ENCODE results near the gene GPC5.

Gene GPC5

GRCh38 chr13:92612892-92613291, 1214.5 kb downstream of the GPC5 start:
- H3K4me3 ChIP-seq (ENCODE audit: low read length): no peak overlapping the region
- H3K4me1 ChIP-seq (ENCODE audit: control insufficient read depth, insufficient read depth, low read length): no peaks in the 10 kb centered on the region
- no peak for DNase-seq (ENCODE audit: low read depth)
- H3K9ac ChIP-seq (ENCODE audit: low read length): no peak overlapping the region
- H3K36me3 ChIP-seq (ENCODE audit: control insufficient read depth, insufficient read depth, low read length, severe bottlenecking): no peaks in the 10 kb centered on the region
- H3K9me3 ChIP-seq (ENCODE audit: control insufficient read depth, low read length): no peaks in the 10 kb centered on the region
- no peaks in the 10 kb centered on the region for H3K27me3 ChIP-seq (replicated peaks; ENCODE audit: control insufficient read depth, insufficient read depth, low read length)

- no peak overlapping the region for H3K9ac ChIP-seq (ENCODE audit: low read length)
- DNase-seq (ENCODE audit: low read depth): no peak
Measured at GRCh38 chr13:92613921-92614320, 1215.5 kb downstream of the GPC5 start.

DNA sequence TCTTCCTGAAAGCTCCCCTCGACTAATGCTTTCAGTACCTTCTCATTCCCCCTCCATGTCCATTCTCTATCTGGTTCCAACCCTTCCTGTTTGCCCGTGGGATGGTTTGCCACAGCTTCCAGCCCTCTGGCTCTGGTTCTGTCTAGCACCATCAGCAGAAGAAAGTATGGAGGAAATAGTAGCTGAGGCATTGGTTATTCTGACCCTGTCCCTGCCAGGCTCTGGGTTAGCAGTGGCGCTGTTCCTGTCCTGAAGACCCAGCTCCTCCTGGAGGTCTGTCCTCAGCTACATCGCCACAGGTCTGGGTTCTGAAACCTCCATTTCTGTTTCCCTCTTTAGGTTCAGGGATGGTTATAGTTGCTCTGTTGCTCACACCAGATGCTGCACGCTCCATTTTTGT, 1223.6 kb downstream of the GPC5 start:
- no peaks in the 10 kb centered on the region for H3K9me3 ChIP-seq (ENCODE audit: control insufficient read depth, low read length)
- no peaks in the 10 kb centered on the region for H3K27me3 ChIP-seq (replicated peaks; ENCODE audit: control insufficient read depth, insufficient read depth, low read length)
- H3K36me3 ChIP-seq (ENCODE audit: control insufficient read depth, insufficient read depth, low read length, severe bottlenecking): no peaks in the 10 kb centered on the region
- H3K4me3 ChIP-seq (ENCODE audit: low read length): no peak overlapping the region
- H3K4me1 ChIP-seq (ENCODE audit: control insufficient read depth, insufficient read depth, low read length): no peaks in the 10 kb centered on the region
- H3K9ac ChIP-seq (ENCODE audit: low read length): no peak overlapping the region
- no peak for DNase-seq (ENCODE audit: low read depth)

More at GRCh38 chr13:92613921-92614320, 1215.5 kb downstream of the GPC5 start:
- Histone ChIP-seq H3K27me3 (replicated peaks; ENCODE audit: control insufficient read depth, insufficient read depth, low read length) (no peaks in the 10 kb centered on the region), H3K4me3 (ENCODE audit: low read length) (no peak overlapping the region), H3K4me1 (ENCODE audit: control insufficient read depth, insufficient read depth, low read length) (no peaks in the 10 kb centered on the region), H3K9me3 (ENCODE audit: control insufficient read depth, low read length) (no peaks in the 10 kb centered on the region), H3K36me3 (ENCODE audit: control insufficient read depth, insufficient read depth, low read length, severe bottlenecking) (no peaks in the 10 kb centered on the region)

- H3K4me1 ChIP-seq (ENCODE audit: control insufficient read depth, insufficient read depth, low read length): no peaks in the 10 kb centered on the region
- H3K9ac ChIP-seq (ENCODE audit: low read length): no peak overlapping the region
- no peak overlapping the region for H3K4me3 ChIP-seq (ENCODE audit: low read length)
- no peaks in the 10 kb centered on the region for H3K36me3 ChIP-seq (ENCODE audit: control insufficient read depth, insufficient read depth, low read length, severe bottlenecking)
- no peaks in the 10 kb centered on the region for H3K27me3 ChIP-seq (replicated peaks; ENCODE audit: control insufficient read depth, insufficient read depth, low read length)
- no peak for DNase-seq (ENCODE audit: low read depth)
- no peaks in the 10 kb centered on the region for H3K9me3 ChIP-seq (ENCODE audit: control insufficient read depth, low read length)
Measured at GRCh38 chr13:92622905-92623304, 1224.5 kb downstream of the GPC5 start.

DNA sequence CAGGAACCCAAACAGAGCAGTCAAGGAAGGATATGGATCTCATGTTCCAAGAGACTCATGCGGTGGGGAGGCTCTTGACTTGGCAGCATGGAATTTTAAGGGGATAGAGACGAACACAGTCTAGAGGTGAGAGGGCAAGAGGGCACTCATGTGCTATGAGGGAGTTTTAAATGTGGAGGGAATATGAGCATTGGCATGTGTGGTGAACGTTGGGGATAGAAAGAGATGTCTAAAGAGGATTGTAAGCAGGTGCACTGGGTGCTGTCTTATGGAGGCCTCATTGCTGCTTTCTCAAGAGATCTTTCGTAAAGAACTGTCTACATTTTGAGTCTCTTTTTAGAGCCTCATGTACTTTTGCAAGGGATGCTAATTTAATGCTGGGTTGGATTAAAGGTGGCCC, 1227.9 kb downstream of the GPC5 start:
- H3K4me1 ChIP-seq (ENCODE audit: control insufficient read depth, insufficient read depth, low read length): no peaks in the 10 kb centered on the region
- no peaks in the 10 kb centered on the region for H3K27me3 ChIP-seq (replicated peaks; ENCODE audit: control insufficient read depth, insufficient read depth, low read length)
- H3K4me3 ChIP-seq (ENCODE audit: low read length): no peak overlapping the region
- H3K36me3 ChIP-seq (ENCODE audit: control insufficient read depth, insufficient read depth, low read length, severe bottlenecking): no peaks in the 10 kb centered on the region
- H3K9me3 ChIP-seq (ENCODE audit: control insufficient read depth, low read length): no peaks in the 10 kb centered on the region
- DNase-seq (ENCODE audit: low read depth): no peak
- no peak overlapping the region for H3K9ac ChIP-seq (ENCODE audit: low read length)

DNA sequence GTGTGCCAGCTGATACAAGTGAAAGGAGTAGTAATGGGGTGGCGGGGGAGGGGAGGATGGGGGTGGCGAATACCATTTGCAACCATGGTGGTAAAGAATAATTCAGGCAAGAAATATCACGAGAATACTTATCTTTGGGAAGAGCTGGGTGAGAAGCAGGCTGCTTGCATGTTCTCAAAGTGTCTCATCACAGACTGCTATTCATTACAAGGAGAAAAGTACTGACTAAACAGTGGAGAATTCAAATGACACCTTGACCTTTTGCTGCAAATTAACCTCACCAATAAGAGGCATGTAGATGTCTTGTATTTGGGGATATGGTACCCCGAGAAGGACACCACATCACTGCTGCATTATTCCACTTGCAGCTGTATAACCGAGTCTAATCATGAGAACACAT, 1242.5 kb downstream of the GPC5 start:
- H3K36me3 ChIP-seq (ENCODE audit: control insufficient read depth, insufficient read depth, low read length, severe bottlenecking): no peaks in the 10 kb centered on the region
- no peaks in the 10 kb centered on the region for H3K9me3 ChIP-seq (ENCODE audit: control insufficient read depth, low read length)
- no peak for DNase-seq (ENCODE audit: low read depth)

GRCh38 chr13:92649140-92649813, 1250.9 kb downstream of the GPC5 start:
- Histone ChIP-seq H3K36me3 (ENCODE audit: control insufficient read depth, insufficient read depth, low read length, severe bottlenecking) (no peaks in the 10 kb centered on the region), H3K4me1 (ENCODE audit: control insufficient read depth, insufficient read depth, low read length) (no peaks in the 10 kb centered on the region), H3K9me3 (ENCODE audit: control insufficient read depth, low read length) (no peaks in the 10 kb centered on the region), H3K4me3 (ENCODE audit: low read length) (no peak overlapping the region), H3K27me3 (replicated peaks; ENCODE audit: control insufficient read depth, insufficient read depth, low read length) (no peaks in the 10 kb centered on the region), H3K9ac (ENCODE audit: low read length) (no peak overlapping the region)
- DNase-seq (ENCODE audit: low read depth): no peak

More for the DNA sequence above, 1242.5 kb downstream of the GPC5 start:
- Histone ChIP-seq H3K9ac (ENCODE audit: low read length) (no peak overlapping the region), H3K27me3 (replicated peaks; ENCODE audit: control insufficient read depth, insufficient read depth, low read length) (no peaks in the 10 kb centered on the region), H3K4me3 (ENCODE audit: low read length) (no peak overlapping the region), H3K4me1 (ENCODE audit: control insufficient read depth, insufficient read depth, low read length) (no peaks in the 10 kb centered on the region)

DNA sequence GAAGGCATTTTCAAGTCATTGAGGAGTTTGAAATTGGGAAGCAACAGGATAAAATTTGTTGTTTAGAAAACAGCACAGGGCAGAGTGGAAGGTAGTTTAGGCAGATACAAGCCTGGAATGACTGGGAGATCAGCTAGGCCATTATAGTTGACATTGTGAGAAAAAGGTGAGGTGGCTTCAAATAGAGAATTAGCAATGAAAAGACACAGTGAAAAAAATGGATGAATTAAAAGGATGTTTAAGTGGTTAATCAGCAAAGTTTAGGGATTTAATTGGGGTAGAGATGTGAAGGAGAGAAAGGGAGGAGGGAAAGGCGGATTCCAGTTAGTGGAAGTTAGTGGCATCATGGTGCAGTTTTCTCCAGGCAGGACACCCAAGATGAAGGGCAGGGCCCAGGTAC, 1257.7 kb downstream of the GPC5 start:
- Histone ChIP-seq H3K9me3 (ENCODE audit: control insufficient read depth, low read length) (no peaks in the 10 kb centered on the region), H3K4me3 (ENCODE audit: low read length) (no peak overlapping the region), H3K4me1 (ENCODE audit: control insufficient read depth, insufficient read depth, low read length) (no peaks in the 10 kb centered on the region), H3K27me3 (replicated peaks; ENCODE audit: control insufficient read depth, insufficient read depth, low read length) (no peaks in the 10 kb centered on the region), H3K36me3 (ENCODE audit: control insufficient read depth, insufficient read depth, low read length, severe bottlenecking) (no peaks in the 10 kb centered on the region), H3K9ac (ENCODE audit: low read length) (no peak overlapping the region)
- no peak for DNase-seq (ENCODE audit: low read depth)

DNA sequence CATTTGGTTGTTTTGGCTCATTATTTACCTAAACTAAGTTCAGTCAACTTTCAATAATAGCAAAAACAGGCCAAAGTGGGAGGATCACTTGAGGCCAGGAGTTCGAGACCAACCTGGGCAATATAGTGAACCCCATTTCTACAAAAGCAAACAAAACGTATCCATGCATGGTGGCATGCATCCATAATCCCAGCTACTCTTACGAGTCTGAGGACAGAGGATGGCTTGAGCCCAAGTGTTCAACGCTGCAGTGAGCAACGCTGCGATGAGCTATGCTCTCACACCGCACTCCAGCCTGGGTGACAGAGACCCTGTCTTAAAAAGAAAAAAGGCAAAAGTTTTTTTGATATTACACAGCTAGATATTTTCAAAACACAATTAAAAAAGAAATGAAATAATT, 1258.2 kb downstream of the GPC5 start:
- no peaks in the 10 kb centered on the region for H3K36me3 ChIP-seq (ENCODE audit: control insufficient read depth, insufficient read depth, low read length, severe bottlenecking)
- no peaks in the 10 kb centered on the region for H3K27me3 ChIP-seq (replicated peaks; ENCODE audit: control insufficient read depth, insufficient read depth, low read length)
- no peaks in the 10 kb centered on the region for H3K4me1 ChIP-seq (ENCODE audit: control insufficient read depth, insufficient read depth, low read length)
- H3K9ac ChIP-seq (ENCODE audit: low read length): no peak overlapping the region
- H3K9me3 ChIP-seq (ENCODE audit: control insufficient read depth, low read length): no peaks in the 10 kb centered on the region
- DNase-seq (ENCODE audit: low read depth): no peak
- no peak overlapping the region for H3K4me3 ChIP-seq (ENCODE audit: low read length)

- Histone ChIP-seq H3K9ac (ENCODE audit: low read length) (no peak overlapping the region), H3K36me3 (ENCODE audit: control insufficient read depth, insufficient read depth, low read length, severe bottlenecking) (no peaks in the 10 kb centered on the region), H3K27me3 (replicated peaks; ENCODE audit: control insufficient read depth, insufficient read depth, low read length) (no peaks in the 10 kb centered on the region), H3K4me1 (ENCODE audit: control insufficient read depth, insufficient read depth, low read length) (no peaks in the 10 kb centered on the region), H3K9me3 (ENCODE audit: control insufficient read depth, low read length) (no peaks in the 10 kb centered on the region), H3K4me3 (ENCODE audit: low read length) (no peak overlapping the region)
- DNase-seq (ENCODE audit: low read depth): no peak
Measured at GRCh38 chr13:92657565-92657964, 1259.1 kb downstream of the GPC5 start.

GRCh38 chr13:92658293-92658692, 1259.9 kb downstream of the GPC5 start:
- no peaks in the 10 kb centered on the region for H3K9me3 ChIP-seq (ENCODE audit: control insufficient read depth, low read length)
- H3K9ac ChIP-seq (ENCODE audit: low read length): no peak overlapping the region
- no peak for DNase-seq (ENCODE audit: low read depth)
- no peak overlapping the region for H3K4me3 ChIP-seq (ENCODE audit: low read length)
- no peaks in the 10 kb centered on the region for H3K36me3 ChIP-seq (ENCODE audit: control insufficient read depth, insufficient read depth, low read length, severe bottlenecking)
- H3K4me1 ChIP-seq (ENCODE audit: control insufficient read depth, insufficient read depth, low read length): no peaks in the 10 kb centered on the region
- H3K27me3 ChIP-seq (replicated peaks; ENCODE audit: control insufficient read depth, insufficient read depth, low read length): no peaks in the 10 kb centered on the region

DNA sequence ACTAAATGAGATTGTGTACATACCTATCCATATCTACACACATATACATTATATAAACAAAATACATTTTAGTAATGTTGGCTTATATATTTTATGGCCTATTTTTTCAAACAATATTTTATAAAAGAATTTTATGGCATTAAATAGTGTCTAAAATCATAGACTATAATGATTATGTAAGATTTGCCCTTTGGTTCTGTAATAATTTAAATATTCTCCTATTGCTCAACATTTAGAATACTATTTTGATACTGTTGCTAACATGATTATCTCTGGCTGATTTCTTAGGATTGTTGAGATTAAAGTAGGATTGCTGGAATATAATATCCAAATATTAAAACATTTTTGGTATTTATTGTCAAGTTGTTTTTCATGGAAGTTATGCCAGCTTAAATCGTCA, 1263.0 kb downstream of the GPC5 start:
- Histone ChIP-seq H3K36me3 (ENCODE audit: control insufficient read depth, insufficient read depth, low read length, severe bottlenecking) (no peaks in the 10 kb centered on the region), H3K4me1 (ENCODE audit: control insufficient read depth, insufficient read depth, low read length) (no peaks in the 10 kb centered on the region), H3K27me3 (replicated peaks; ENCODE audit: control insufficient read depth, insufficient read depth, low read length) (no peaks in the 10 kb centered on the region), H3K9me3 (ENCODE audit: control insufficient read depth, low read length) (no peaks in the 10 kb centered on the region), H3K9ac (ENCODE audit: low read length) (no peak overlapping the region), H3K4me3 (ENCODE audit: low read length) (no peak overlapping the region)
- no peak for DNase-seq (ENCODE audit: low read depth)

Data from adipocyte (in vitro differentiated cells).